Left lung (tissue), 10 donors: ENCODE data around the gene PRPF19. TPM values are rescaled to one million over a fixed set of nuclear protein-coding genes. Genes with fewer than 3 reads are reported as not detected.

Experiments used
- ATAC-seq: fragments of 200-7000 bp; cut with Tn5 transposase; one replicate; pipeline ENCODE4 v1.9.1; 2020; ENCODE audit warnings: moderate library complexity
- DNase-seq, 4 donors: peaks; one replicate each; pipeline ENCODE4 v3.0.0-alpha.2; 2013 to 2020
- H3K27ac ChIP-seq, 2 donors: fragments of 200-600 bp; sonication (generic) in 1 of 2; one replicate each; pipeline versions ENCODE4 v1.5.0 to v1.8.0; 2020 to 2021
- H3K27me3 ChIP-seq, 2 donors: fragments of 200-600 bp; sonication (generic) in 1 of 2; one replicate each; pipeline versions ENCODE4 v1.5.0 to v1.8.0; 2020 to 2021
- H3K36me3 ChIP-seq, 2 donors: fragments of 200-600 bp; sonication (generic) in 1 of 2; one replicate each; pipeline versions ENCODE4 v1.5.0 to v1.8.0; 2020 to 2021
- H3K4me1 ChIP-seq, 2 donors: fragments of 200-600 bp; one replicate each; pipeline ENCODE4 v1.8.0; 2021
- H3K4me3 ChIP-seq, 2 donors: fragments of 200-600 bp; sonication (generic) in 1 of 2; one replicate each; pipeline versions ENCODE4 v1.5.0 to v1.8.0; 2020 to 2021; ENCODE audit warnings: mild to moderate bottlenecking in 1 of 2
- H3K9me3 ChIP-seq, 2 donors: fragments of 200-600 bp; sonication (generic) in 1 of 2; one replicate each; pipeline versions ENCODE4 v1.5.0 to v1.8.0; 2020 to 2021
- CTCF ChIP-seq, 2 donors: fragments of 200-600 bp; sonication (generic) in 1 of 2; IDR thresholded peaks; one replicate each; pipeline versions ENCODE4 v1.5.0 to v1.8.0; 2021; ENCODE audit warnings: antibody characterized with exemption in 2 of 2
- intact Hi-C, 2 donors: fragments of 100-400 bp; cut with DNase I; formaldehyde crosslinking; loops; one replicate each; pipeline versions ENCODE4 v1.11.2 to v1.14.2; 2022
- polyA plus RNA-seq, 6 donors: library from polyadenylated mRNA; unstranded; fragments of 120-200 nt; gene quantifications; one replicate each; pipeline ENCODE4 v1.2.1, GENCODE V29; 2013; ENCODE audit not compliant: insufficient read length in 6 of 6
- total RNA-seq, 2 donors: library from RNA; stranded (reverse); fragmentation: NEBNext Ultra II Directional; extraction: Animal tissue kit (Norgen Biotek cat#: 25700); gene quantifications; one replicate each; pipeline ENCODE4 v1.2.1, GENCODE V29; 2021
- donor health status: DM: no; HTN: yes; CAD: no.
- donor health status: DM: no; HTN: no; CAD: no.

The PRPF19 gene
- total and polyA plus RNA-seq, 8 donors, result 49.1 to 144 (median 117) TPM

GRCh38 chr11:60860943-60861342 lies 45.4 kb downstream of the PRPF19 start:
- no peak for ATAC-seq
- Histone ChIP-seq H3K27me3 (peaks cover 0 to 6% of the 10 kb centered on the region in 2 donors), H3K36me3 (no peaks in the 10 kb centered on the region), H3K4me1 (no peaks in the 10 kb centered on the region), H3K27ac (no peak overlapping the region), H3K4me3 (no peak overlapping the region), H3K9me3 (no peaks in the 10 kb centered on the region)
- TF ChIP-seq CTCF (IDR thresholded peaks at IDR 0.05), result no peak
- DNase-seq, result peak in 1 of 4 donors; percentile 24
- intact Hi-C loops, result no loop called here

GRCh38 chr11:60859616-60860250 lies 46.7 kb downstream of the PRPF19 start:
- TF ChIP-seq CTCF (IDR thresholded peaks at IDR 0.05), result no peak
- Histone ChIP-seq H3K27me3 (peaks cover 0 to 11% of the 10 kb centered on the region in 2 donors), H3K36me3 (no peaks in the 10 kb centered on the region), H3K9me3 (no peaks in the 10 kb centered on the region), H3K4me1 (no peaks in the 10 kb centered on the region), H3K4me3 (no peak overlapping the region), H3K27ac (no peak overlapping the region)
- DNase-seq, result peak in 1 of 4 donors; percentile 10
- intact Hi-C loops, result no loop called here
- no peak for ATAC-seq

- Histone ChIP-seq H3K9me3 (no peaks in the 10 kb centered on the region), H3K27me3 (peaks cover 0 to 11% of the 10 kb centered on the region in 2 donors), H3K27ac (no peak overlapping the region), H3K36me3 (no peaks in the 10 kb centered on the region), H3K4me1 (no peaks in the 10 kb centered on the region), H3K4me3 (no peak overlapping the region)
- intact Hi-C loops, result no loop called here
- peak in 1 of 4 donors; percentile 14 for DNase-seq
- no peak for ATAC-seq
- TF ChIP-seq CTCF (IDR thresholded peaks at IDR 0.05), result no peak
Measured at GRCh38 chr11:60858731-60859464, 47.5 kb downstream of the PRPF19 start.

GRCh38 chr11:60858236-60858635 lies 48.1 kb downstream of the PRPF19 start:
- intact Hi-C loops, result no loop called here
- no peak for TF ChIP-seq CTCF (IDR thresholded peaks at IDR 0.05)
- DNase-seq (peak in 1 of 4 donors; percentile 19), ATAC-seq (no peak)
- H3K9me3 ChIP-seq, result no peaks in the 10 kb centered on the region
- H3K27ac ChIP-seq, result no peak overlapping the region
- H3K36me3 ChIP-seq, result peaks cover 0 to 3% of the 10 kb centered on the region in 2 donors
- H3K4me1 ChIP-seq, result no peaks in the 10 kb centered on the region
- H3K4me3 ChIP-seq, result no peak overlapping the region
- H3K27me3 ChIP-seq, result peaks cover 0 to 11% of the 10 kb centered on the region in 2 donors
